ENCODE data around the gene FOXF1.

Gene FOXF1

DNA sequence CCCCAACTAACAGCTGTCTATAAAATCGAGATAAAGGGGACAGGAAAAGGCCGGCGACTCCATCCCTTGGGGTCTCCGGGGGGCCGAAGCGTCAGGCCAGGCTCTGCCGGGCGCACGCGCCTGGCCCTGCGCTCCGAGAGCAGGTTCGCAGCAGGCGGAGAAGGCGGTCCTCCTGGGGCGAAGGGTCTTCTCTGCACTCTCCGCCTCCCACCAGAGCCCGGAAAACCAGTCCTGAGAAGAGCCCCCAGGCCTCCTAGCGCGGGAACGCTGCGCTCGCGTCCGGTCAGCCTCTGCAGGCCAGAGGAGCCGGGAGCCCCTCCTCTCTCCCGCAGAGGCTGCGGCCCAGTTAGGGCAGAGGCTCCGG lies 5.1 kb downstream of the FOXF1 start:
- in situ Hi-C loops (cut with MboI; ENCODE audit: low sequenced_read_pairs): loop anchor here (25.0 kb wide), 1 partner anchor 703 kb away; no protein-coding TSS in a partner anchor

DNA sequence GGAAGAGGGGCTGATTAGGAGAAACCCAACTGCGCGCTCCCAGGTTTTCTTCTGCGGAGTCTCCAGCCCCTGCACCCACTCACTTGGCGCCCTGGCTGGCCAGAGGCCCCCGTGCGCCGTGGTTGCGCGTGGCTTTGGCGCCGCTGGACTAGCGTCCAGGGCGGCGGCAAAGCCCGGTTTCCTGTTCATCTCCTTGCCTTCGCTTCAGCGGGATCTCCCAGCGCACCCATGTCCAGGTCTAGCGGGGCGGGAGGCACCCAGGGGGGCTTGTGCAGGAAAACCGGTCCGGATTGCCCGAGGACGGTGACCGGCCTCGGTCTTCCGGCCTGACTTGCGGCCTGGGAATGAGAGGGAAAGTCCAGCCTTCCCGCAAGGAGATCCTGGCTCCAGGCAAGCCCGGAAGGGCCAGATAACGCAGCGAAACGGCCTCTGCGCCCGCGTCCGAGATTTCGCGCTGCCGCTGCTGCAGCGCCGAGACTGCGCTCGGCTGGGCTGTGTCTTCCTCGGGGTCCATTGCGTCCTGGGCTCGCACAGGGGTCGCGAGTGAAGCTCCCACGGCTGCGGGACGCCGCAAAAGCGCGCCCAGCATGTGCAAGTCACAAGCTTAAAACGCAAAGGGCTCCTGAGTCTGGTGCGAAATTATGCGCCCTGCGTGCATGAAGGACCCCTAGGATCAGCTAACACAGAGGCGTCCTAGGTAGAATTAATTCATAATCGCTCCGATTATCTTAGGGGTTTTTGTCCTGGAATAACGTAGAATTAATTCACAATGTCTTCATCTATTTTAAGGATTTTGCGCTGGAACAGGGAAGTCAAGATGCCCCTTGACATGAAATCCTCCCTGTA lies 5.7 kb downstream of the FOXF1 start:
- in situ Hi-C loops (cut with MboI; ENCODE audit: low sequenced_read_pairs): loop anchor here (25.0 kb wide), 1 partner anchor 704 kb away; no protein-coding TSS in a partner anchor

DNA sequence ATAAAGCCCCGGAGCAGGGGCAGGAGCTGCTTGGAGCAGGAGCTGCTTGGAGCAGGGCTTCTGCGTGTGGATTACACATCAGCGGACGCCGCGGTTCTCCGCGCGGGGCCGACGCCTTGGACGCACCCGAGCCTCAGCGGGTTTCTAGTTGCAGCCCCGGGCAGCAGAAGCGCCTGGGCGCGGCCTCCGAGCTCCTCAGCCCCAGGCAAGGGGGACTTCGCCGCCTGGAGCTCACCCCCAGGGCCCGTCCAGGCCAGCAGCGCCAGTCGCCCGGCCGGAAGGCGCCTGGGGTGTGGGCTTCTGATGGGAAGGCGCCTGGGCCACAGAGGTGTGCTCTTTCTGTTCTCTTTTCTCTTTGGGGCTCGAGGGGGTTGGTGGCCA lies 6.3 kb downstream of the FOXF1 start:
- in situ Hi-C loops (cut with MboI; ENCODE audit: low sequenced_read_pairs): loop anchor here (25.0 kb wide), 1 partner anchor 704 kb away; no protein-coding TSS in a partner anchor

DNA sequence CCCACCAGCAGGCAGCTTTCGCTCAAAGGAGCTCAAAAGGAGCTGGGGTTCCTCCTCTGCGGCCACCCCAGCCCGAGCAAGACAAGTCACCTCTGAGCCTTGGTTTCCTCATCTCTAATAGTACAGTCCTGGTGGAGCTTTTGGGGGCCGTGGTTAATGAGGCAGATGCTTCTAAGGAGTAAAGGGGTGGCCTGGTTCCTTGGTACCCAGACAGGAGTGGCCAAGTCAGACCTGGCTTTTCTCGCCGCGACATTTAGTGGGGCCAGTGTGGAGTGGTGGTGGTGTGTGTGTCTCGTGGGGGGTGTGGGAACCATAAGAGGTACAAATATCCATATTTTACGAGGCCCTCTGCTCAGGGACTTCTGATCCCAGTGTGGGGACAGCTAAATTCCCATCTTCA lies 6.7 kb downstream of the FOXF1 start:
- in situ Hi-C loops (cut with MboI; ENCODE audit: low sequenced_read_pairs): loop anchor here (25.0 kb wide), 1 partner anchor 705 kb away; no protein-coding TSS in a partner anchor

DNA sequence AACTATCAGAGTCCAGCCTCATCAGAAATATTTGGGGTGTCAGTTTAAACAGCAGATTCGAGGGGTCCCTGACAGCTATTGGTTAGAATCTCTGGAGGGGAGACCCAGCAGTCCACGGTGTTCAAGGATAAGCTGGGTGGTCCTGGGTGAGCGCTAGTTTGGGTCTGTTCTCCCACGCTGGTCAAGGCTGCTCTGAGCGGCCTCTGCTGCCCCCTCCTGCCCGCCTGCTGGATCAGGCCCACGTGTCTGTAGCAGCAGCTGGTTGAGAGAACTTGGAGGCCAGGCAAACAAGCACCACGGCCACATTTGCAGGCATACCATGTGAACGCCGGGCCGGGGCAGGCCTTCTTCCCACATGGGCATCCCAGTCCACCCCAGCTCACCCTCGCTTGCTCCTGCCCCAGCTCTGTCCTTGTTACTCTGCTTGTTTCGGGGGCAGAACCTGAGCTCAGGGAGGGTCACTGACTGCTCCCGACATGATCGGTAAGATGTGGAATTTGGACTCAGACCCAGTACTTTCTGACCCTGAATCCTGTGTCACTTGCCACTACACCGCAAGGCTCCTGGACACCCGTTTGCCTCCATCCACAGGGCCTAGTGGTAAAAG lies 7.4 kb downstream of the FOXF1 start:
- in situ Hi-C loops (cut with MboI; ENCODE audit: low sequenced_read_pairs): loop anchor here (25.0 kb wide), 1 partner anchor 705 kb away; no protein-coding TSS in a partner anchor

DNA sequence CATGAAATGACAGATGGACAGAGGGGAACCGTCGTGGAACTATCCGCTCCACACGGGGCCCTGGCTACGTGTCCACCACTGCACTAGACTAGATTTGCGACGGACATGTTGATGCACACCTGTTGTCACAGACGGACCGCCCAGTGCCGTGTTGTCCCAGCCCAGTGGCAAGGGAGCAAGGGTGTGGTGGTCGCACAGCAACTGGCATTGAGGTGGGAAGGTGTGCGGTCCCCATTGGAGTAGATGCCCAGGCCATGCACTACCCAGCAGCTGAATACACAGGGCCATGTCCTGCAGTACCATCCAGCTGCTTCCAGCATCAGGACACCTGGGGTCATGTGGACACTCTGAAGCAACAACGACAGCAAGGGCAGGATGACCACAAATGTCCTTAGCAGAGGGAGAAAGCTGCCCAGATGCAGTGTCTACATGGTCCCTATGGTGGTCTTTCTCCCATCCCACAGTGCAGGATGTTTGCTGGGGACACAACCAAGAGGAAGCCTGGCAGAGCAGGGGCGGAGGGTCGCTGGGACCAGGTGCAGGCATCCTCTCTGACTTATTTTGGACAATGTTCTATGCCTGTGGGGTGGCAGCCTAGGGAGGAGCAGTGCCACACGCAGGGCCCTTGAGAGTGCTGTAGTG lies 8.8 kb downstream of the FOXF1 start:
- in situ Hi-C loops (cut with MboI; ENCODE audit: low sequenced_read_pairs): loop anchor here (25.0 kb wide), 1 partner anchor 707 kb away; no protein-coding TSS in a partner anchor

DNA sequence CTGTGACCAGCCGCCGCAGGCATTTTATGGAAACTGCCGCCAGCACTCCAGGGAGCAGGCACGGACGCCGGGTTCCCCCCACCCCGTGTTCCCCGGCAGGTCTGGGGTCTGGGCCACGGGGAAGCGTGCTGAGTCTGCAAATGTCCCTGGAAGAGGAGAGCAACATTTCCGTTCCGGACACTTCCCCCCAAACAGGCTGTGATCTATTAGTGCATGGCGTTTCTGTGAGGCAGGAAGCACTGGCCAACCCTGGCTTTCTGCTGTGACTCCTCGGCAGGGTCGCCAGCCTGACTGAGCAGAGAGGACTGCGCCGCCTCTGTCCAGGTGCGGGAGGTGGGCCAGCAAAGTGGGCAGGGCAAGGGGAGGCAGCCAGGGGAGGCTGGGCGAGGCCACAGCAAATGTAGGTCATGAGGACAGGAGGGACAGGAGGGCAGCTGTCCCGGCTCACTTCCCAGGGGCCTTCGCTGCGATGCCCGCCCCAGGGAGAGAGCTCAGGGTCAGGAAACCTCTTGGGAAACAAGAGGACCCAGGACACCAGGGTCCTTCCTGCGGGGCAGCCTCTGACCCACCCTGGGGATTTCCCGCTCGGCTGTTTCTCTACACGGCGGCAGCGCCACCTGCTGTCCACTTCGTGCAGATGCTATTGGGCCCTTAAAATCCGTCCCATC lies 9.5 kb downstream of the FOXF1 start:
- in situ Hi-C loops (cut with MboI; ENCODE audit: low sequenced_read_pairs): loop anchor here (25.0 kb wide), 1 partner anchor 707 kb away; no protein-coding TSS in a partner anchor

DNA sequence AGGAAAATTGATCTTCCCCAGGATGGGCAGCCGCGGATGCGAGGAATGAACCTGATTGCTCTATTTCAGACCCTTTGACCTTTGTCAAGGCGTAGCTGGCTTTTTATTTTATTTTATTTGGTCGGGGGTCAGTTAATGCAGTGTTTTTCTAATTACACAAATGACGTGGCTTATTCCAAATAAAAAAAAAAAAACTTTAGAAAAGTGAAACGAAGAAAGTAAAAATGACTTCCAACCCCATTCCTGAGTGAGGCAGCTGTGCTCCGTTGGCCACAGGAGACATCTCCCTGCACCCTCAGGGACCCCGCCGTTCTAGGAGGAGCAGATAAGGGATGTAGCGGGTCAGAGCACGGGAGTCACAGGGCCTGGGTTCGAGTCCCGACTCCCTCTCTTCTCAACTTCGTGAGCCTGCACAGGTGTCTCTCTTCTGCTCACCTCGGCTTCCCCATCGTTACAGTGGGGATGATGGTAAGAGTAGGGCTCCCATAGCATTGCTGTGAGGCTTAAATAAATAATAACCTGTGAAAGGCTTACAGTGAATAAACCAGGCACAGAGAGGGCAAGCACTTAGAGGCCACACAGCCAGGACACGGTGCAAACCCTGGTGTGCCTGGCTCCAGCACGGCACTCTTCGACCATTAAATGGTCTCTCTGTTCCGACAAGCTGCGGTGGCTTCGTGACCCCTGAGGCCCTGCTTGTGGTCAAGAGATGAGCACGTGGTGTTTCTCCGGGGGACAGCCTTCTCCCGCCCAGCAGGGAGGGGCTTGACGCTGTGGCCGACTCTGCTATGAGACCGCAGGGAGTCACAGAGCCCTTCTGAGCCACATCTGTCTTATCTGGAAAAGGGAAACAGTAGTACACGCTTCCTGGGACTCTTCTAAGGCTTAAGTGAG lies 10.2 kb downstream of the FOXF1 start:
- in situ Hi-C loops (cut with MboI; ENCODE audit: low sequenced_read_pairs): loop anchor here (25.0 kb wide), 1 partner anchor 708 kb away; no protein-coding TSS in a partner anchor

DNA sequence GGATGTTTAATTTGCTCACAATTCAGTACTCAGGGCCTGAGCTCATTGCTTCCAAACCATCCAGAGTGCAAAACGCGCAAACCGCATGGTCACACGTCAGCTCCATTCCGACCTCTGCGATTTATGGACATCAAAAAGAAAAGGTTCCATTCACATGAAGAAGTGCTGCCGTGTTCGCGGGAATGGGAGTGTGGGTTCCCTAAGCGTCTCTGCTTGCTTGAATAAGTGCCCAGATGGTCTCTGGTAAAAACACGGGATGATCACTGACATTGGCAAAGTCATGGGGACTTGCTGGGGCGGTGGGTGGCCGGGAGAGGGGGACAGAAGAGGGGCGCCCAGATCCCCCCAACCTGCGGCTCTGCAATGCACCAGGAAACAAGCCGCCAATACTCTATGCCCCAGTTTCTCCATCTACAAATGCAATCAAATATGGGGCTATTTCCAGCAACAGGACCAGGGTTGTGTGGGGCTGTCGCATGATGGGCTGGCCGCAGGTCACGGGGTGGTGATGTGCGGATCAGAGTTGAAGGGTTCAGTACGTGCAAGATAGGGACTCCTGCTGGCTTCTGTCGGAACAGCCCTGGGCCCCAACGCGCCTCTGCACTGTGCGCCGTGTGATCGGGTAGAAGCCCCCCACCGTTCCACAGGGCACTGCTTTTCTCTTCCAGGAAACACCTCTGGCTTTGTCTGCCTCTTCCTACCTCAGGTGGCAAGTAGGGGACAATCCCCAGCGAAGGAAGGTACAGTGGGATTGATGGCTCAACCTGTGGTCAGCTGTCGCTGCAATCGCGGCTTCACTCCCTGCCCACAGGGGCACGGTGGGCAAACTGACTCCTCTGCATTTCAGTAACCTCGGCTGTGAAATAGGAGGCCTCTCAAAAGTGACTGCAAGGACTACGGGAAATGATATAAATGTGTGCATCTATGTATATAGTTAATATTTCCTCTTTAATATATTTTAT lies 11.2 kb downstream of the FOXF1 start:
- in situ Hi-C loops (cut with MboI; ENCODE audit: low sequenced_read_pairs): loop anchor here (25.0 kb wide), 1 partner anchor 709 kb away; no protein-coding TSS in a partner anchor

DNA sequence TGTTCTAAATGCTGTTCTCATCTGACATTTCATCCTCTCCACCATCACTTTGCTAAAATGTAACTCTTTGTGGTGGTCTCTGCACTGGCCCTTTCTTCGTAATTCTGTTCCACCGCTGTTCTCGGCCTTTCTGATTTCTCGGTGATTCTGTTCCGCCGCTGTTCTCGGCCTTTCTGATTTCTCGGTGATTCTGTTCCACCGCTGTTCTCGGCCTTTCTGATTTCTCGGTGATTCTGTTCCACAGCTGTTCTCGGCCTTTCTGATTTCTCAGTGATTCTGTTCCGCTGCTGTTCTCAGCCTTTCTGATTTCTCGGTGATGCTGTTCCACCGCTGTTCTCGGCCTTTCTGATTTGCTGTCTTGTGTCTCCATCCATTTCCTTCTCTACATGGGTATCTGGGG lies 12.3 kb downstream of the FOXF1 start:
- in situ Hi-C loops (cut with MboI; ENCODE audit: low sequenced_read_pairs): loop anchor here (25.0 kb wide), 1 partner anchor 710 kb away; no protein-coding TSS in a partner anchor

DNA sequence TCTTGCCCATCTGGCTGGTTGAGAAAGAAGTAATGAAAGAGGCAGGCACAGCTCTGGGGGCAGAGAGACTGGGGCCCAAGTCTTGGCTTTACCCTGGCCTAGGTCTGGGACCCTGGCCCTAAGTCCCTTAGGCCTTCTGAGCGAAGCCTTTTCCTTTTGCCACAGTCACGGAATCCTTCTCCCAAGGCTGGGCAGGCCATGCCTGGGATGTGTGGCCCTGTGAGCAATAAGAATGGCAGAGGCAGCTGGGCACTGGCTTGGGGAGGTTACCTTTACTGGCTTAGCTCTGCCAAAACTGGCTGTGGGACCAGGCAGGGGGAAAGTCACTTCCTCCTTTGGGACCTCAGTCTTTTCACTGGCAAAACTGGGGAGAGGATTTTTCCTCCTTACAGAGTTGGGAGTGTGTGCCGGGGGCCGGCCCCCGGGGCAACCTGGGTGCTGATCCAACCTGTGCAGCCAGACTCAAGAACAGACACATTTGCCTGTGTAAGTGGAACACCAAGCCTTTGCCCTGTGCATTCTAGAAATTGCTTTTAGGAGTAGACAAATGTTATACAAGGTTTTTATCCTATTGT lies 12.9 kb downstream of the FOXF1 start:
- in situ Hi-C loops (cut with MboI; ENCODE audit: low sequenced_read_pairs): loop anchor here (25.0 kb wide), 1 partner anchor 711 kb away; no protein-coding TSS in a partner anchor

DNA sequence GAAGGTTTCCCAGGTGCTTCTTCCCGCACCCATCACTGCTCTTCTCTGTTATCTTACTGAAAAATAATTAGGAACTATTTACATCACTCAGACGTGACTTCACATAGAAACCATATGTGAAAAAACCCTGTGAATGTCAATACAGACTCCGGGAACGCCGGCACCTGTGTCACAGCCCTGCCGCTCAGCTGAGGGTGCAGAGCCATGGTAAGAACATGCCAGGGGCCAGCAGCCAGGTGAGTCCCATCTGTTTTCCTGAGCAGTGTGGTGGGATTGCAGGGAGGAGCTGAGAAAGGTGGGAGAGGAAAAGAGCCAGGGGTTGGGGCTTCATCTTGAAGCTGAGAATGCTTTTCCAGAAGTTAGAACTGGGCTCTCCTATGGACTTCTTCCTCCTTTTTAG lies 13.7 kb downstream of the FOXF1 start:
- in situ Hi-C loops (cut with MboI; ENCODE audit: low sequenced_read_pairs): loop anchor here (25.0 kb wide), 1 partner anchor 712 kb away; no protein-coding TSS in a partner anchor

DNA sequence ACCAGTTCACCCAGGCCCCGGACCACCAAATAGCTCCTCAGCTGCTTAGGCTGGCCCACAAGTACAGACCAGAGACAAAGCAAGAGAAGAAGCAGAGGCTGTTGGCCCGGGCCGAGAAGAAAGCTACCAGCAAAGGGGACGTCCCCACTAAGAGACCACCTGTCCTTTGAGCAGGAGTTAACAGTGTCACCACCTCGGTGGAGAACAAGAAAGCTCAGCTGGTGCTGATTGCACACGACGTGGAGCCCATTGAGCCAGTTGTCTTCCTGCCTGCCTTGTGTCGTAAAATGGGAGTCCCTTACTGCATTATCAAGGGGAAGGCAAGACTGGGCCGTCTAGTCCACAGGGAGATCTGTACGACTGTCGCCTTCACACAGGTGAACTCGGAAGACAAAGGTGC lies 15.4 kb downstream of the FOXF1 start:
- in situ Hi-C loops (cut with MboI; ENCODE audit: low sequenced_read_pairs): no loop called here

DNA sequence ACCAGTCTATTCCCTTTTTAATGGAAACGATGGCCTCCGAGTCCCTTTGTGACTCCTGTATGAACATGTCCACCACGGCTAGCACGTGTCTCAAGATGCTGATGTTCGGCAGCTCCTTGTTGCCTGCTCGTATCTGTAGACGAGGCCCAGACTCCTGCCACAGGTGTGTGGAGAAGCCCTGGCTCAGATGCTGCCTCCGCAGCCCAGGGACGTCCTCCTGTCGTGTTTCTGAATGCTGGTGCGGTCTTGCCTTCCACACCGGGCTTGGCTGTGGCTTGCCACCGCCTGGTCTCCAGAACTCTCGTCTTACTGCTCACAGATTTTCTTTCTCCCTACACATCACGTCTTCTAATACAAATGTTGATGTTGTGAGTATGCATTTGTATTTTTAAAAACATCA lies 17.0 kb downstream of the FOXF1 start:
- in situ Hi-C loops (cut with MboI; ENCODE audit: low sequenced_read_pairs): no loop called here

DNA sequence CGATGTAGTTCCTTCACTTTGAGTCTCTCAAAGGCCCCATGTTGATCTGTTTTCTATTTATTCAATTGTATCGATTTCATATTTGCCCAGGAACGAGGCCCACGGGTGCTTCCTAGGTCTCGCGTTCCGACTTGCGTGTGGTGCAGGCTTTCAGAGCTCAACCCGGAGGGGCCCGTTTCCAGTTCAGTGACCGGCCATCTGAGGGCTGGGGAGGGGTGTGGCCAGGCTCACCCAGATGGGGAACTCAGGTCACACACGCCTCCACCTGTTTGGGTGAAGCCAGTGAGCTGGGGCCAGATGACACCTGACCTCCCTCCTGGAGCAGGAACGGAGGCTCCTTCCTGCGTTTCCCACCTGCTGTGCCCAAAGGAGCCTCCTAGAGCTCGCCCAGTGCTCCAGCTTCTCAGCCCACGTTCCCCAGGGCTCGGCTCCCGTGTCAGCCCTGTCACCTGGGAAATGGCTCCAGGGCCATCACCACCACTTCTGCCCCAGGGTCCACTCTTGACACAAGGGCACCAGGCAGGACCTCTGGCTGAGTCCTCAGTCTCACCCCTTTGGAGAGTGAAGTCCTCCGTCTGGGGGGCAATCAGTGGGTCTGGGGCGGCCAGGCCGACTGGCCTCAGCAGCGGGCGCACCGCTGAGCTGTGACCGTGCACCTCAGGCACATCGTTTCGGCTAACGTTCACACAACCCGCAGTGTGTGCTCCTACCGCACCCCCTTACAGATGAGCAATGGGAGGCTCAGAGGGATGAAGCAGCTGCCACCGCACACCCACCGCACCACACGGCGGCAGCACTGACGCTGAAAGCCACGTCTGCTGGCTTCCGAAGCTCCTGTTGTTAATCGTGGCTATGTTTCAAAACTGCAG lies 18.0 kb downstream of the FOXF1 start:
- in situ Hi-C loops (cut with MboI; ENCODE audit: low sequenced_read_pairs): no loop called here

DNA sequence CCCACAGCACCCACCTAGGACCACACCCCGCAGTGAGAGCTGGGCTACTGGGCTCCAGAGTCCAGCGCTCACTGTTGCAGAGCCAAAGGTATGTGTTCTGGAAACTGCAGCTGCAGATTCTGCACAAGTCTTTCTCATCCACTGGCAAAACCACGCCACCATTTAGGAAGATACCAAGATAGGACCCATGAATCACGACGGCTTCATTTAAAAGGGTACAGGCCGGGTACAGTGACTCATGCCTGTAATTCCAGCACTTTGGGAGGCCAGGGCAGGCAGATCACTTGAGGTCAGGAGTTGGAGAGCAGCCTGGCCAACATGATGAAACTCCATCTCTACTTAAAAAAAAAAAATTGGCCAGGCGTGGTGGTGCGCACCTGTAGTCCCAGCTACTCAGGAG lies 18.8 kb downstream of the FOXF1 start:
- in situ Hi-C loops (cut with MboI; ENCODE audit: low sequenced_read_pairs): no loop called here

Measured in HL-60/S4 treated with retinoic acid at 250 ng/mL for 4 days and 3 days (cell line).